ENCODE measurements around the gene IL17C.

IL17C gene

GRCh38 chr16:88680554-88681083, 42.2 kb downstream of the IL17C start:
- Histone ChIP-seq H3K4me3 (replicated peaks; ENCODE audit: low read depth, low read length) (peak overlapping the region; percentile 39; the same call in 1 of the 2 replicates), H3K27me3 (replicated peaks; ENCODE audit: control insufficient read depth, insufficient read depth, low read length) (no peaks in the 10 kb centered on the region), H3K36me3 (ENCODE audit: control insufficient read depth, insufficient read depth, low read length) (peaks cover 3% of the 10 kb centered on the region)
- DNase-seq (ENCODE audit: extremely low read depth, insufficient read length) = no peak
- no peak for TF ChIP-seq CTCF (IDR thresholded peaks at IDR 0.05; ENCODE audit: insufficient read depth, low read length, poor library complexity, severe bottlenecking)

GRCh38 chr16:88681084-88681680, 42.8 kb downstream of the IL17C start:
- H3K27me3 ChIP-seq (replicated peaks; ENCODE audit: control insufficient read depth, insufficient read depth, low read length) = no peaks in the 10 kb centered on the region
- H3K4me3 ChIP-seq (replicated peaks; ENCODE audit: low read depth, low read length) = peak overlapping the region; percentile 39
- DNase-seq (ENCODE audit: extremely low read depth, insufficient read length) = peak; percentile 80
- peak; percentile 90 for TF ChIP-seq CTCF (IDR thresholded peaks at IDR 0.05; ENCODE audit: insufficient read depth, low read length, poor library complexity, severe bottlenecking)
- peaks cover 3% of the 10 kb centered on the region for H3K36me3 ChIP-seq (ENCODE audit: control insufficient read depth, insufficient read depth, low read length)

GRCh38 chr16:88681709-88682451, 43.5 kb downstream of the IL17C start:
- TF ChIP-seq CTCF (IDR thresholded peaks at IDR 0.05; ENCODE audit: insufficient read depth, low read length, poor library complexity, severe bottlenecking) = no peak
- H3K4me3 ChIP-seq (replicated peaks; ENCODE audit: low read depth, low read length) = peak overlapping the region; percentile 39
- DNase-seq (ENCODE audit: extremely low read depth, insufficient read length) = peak; percentile 85
- peaks cover 3% of the 10 kb centered on the region for H3K36me3 ChIP-seq (ENCODE audit: control insufficient read depth, insufficient read depth, low read length)
- H3K27me3 ChIP-seq (replicated peaks; ENCODE audit: control insufficient read depth, insufficient read depth, low read length) = no peaks in the 10 kb centered on the region; the same call in 1 of the 2 replicates

- DNase-seq (ENCODE audit: extremely low read depth, insufficient read length) = peak; percentile 42
- TF ChIP-seq CTCF (IDR thresholded peaks at IDR 0.05; ENCODE audit: insufficient read depth, low read length, poor library complexity, severe bottlenecking) = no peak
- no peak overlapping the region; the same call in 1 of the 2 replicates for H3K4me3 ChIP-seq (replicated peaks; ENCODE audit: low read depth, low read length)
Measured at GRCh38 chr16:88684569-88685155, 46.3 kb downstream of the IL17C start.

GRCh38 chr16:88685156-88686061, 47.0 kb downstream of the IL17C start:
- peak; percentile 74 for DNase-seq (ENCODE audit: extremely low read depth, insufficient read length)
- TF ChIP-seq CTCF (IDR thresholded peaks at IDR 0.05; ENCODE audit: insufficient read depth, low read length, poor library complexity, severe bottlenecking) = peak; percentile 78
- H3K4me3 ChIP-seq (replicated peaks; ENCODE audit: low read depth, low read length) = peak overlapping the region; percentile 81
- peaks cover 1% of the 10 kb centered on the region; the same call in 1 of the 2 replicates for H3K27me3 ChIP-seq (replicated peaks; ENCODE audit: control insufficient read depth, insufficient read depth, low read length)
- H3K36me3 ChIP-seq (ENCODE audit: control insufficient read depth, insufficient read depth, low read length) = no peaks in the 10 kb centered on the region

More at GRCh38 chr16:88684569-88685155, 46.3 kb downstream of the IL17C start:
- H3K36me3 ChIP-seq (ENCODE audit: control insufficient read depth, insufficient read depth, low read length) = no peaks in the 10 kb centered on the region
- H3K27me3 ChIP-seq (replicated peaks; ENCODE audit: control insufficient read depth, insufficient read depth, low read length) = peaks cover 1% of the 10 kb centered on the region; the same call in 1 of the 2 replicates

All from GM06990 (cell line).